K562 (cell line): ENCODE measurements around the gene SLC12A4. TPM values are rescaled to one million over a fixed set of nuclear protein-coding genes. Genes with fewer than 3 reads are reported as not detected.

Experiments
- CEBPG ChIP-seq, 3 experiments: fragments of 200-800 bp in 1 of 3; sonication (Bioruptor generic) in 1 of 3; sonication (generic) in 1 of 3; formaldehyde crosslinking in 1 of 3; IDR thresholded peaks in 2 of 3; conservative IDR thresholded peaks in 1 of 3; 2 replicates each; pipeline versions ENCODE4 v1.6.1 to v1.8.0; 2016 to 2022; ENCODE audit warnings: missing compliant biosample characterization in 2 of 3, missing genetic modification characterization in 2 of 3, mild to moderate bottlenecking in 1 of 3, missing genetic modification reagents in 1 of 3
- DPF2 ChIP-seq: fragments of 450-650 bp; IDR thresholded peaks from 2 replicates; pipeline ENCODE4 v1.6.1; 2016
- ESRRA ChIP-seq: fragments of 450-650 bp; IDR thresholded peaks from 2 replicates; pipeline ENCODE4 v1.6.1; 2014; ENCODE audit warnings: low read depth, mild to moderate bottlenecking, moderate library complexity, borderline replicate concordance
- FOXK2 ChIP-seq, 2 experiments: fragments of 450-650 bp; IDR thresholded peaks in 1 of 2; conservative IDR thresholded peaks in 1 of 2; 2 replicates each; pipeline ENCODE4 v1.6.1; 2016; ENCODE audit warnings: low read depth in 2 of 2, mild to moderate bottlenecking in 1 of 2
- MAZ ChIP-seq, 2 experiments: fragments of 450-650 bp in 1 of 2; sonication (generic) in 1 of 2; formaldehyde crosslinking; IDR thresholded peaks in 1 of 2; conservative IDR thresholded peaks in 1 of 2; 2 replicates each; pipeline versions ENCODE4 v1.4.0 to v1.5.0; 2020; ENCODE audit warnings: mild to moderate bottlenecking in 1 of 2, missing genetic modification reagents in 1 of 2
- NR2C1 ChIP-seq, 2 experiments: fragments of 450-650 bp; IDR thresholded peaks; 2 replicates each; pipeline ENCODE4 v1.6.1; 2017; ENCODE audit warnings: mild to moderate bottlenecking in 2 of 2, antibody characterized with exemption in 1 of 2, inconsistent platforms in 1 of 2, missing compliant biosample characterization in 1 of 2, missing genetic modification characterization in 1 of 2
- PML ChIP-seq: IDR thresholded peaks from 2 replicates; pipeline ENCODE4 v1.6.1; 2012; ENCODE audit warnings: low read length, inconsistent platforms
- POLR2A ChIP-seq: fragments of 450-650 bp; conservative IDR thresholded peaks from 2 replicates; pipeline ENCODE4 v1.6.1; 2016
- RCOR1 ChIP-seq, 2 experiments: IDR thresholded peaks; 2 replicates each; pipeline ENCODE4 v1.6.1; 2012; ENCODE audit warnings: low read depth in 2 of 2, low read length in 2 of 2, borderline replicate concordance in 1 of 2, improper control_type of control experiment in 1 of 2
- SAFB2 ChIP-seq: fragments of 200-400 bp; formaldehyde crosslinking; IDR thresholded peaks from 2 replicates; pipeline ENCODE4 v1.6.1; 2018; ENCODE audit warnings: borderline replicate concordance, low read length, low read depth, moderate library complexity; ENCODE audit not compliant: severe bottlenecking
- SAP30 ChIP-seq: fragments of 200-600 bp; sonication (generic); IDR thresholded peaks from 2 replicates; pipeline ENCODE4 v1.6.1; 2012; ENCODE audit warnings: borderline replicate concordance, low read depth, mild to moderate bottlenecking, moderate library complexity, low read length, control low read depth, inconsistent platforms; ENCODE audit not compliant: insufficient read depth, poor library complexity, severe bottlenecking
- SETDB1 ChIP-seq: IDR thresholded peaks from one replicate; pipeline ENCODE4 v1.6.1; 2012; ENCODE audit warnings: low read length, control low read depth, inconsistent platforms
- TAF1 ChIP-seq: IDR thresholded peaks from 2 replicates; pipeline ENCODE4 v1.6.1; 2011; ENCODE audit warnings: mild to moderate bottlenecking, low read length, moderate library complexity; ENCODE audit not compliant: insufficient read depth, control insufficient read depth, severe bottlenecking; ENCODE audit errors: extremely low read depth
- ZFP1 ChIP-seq: fragments of 450-650 bp; formaldehyde crosslinking; IDR thresholded peaks from 2 replicates; pipeline ENCODE4 v1.4.0; 2020; ENCODE audit warnings: mild to moderate bottlenecking, mixed read lengths
- ZNF764 ChIP-seq: fragments of 250-450 bp; sonication (Bioruptor Pico); IDR thresholded peaks from 2 replicates; pipeline ENCODE4 v1.4.0; 2020; ENCODE audit warnings: low read depth, mild to moderate bottlenecking, moderate library complexity
- ZNF830 ChIP-seq: fragments of 250-450 bp; sonication (Bioruptor Pico); IDR thresholded peaks from 2 replicates; pipeline ENCODE4 v1.5.0; 2021; ENCODE audit warnings: mild to moderate bottlenecking
- polyA plus RNA-seq, 8 experiments: library from polyadenylated mRNA; depleted of rRNA in 4 of 8; stranded (reverse) in 5 of 8; unstranded in 3 of 8; fragments of >200 nt; fragmentation: Nextera tagmentation in 2 of 8; fragmentation: Illumina TruSeq in 1 of 8; extraction: Ambion mirVana in 2 of 8; extraction: Trizol in 1 of 8; gene quantifications; 2 replicates each; pipeline versions ENCODE4 v1.2.1 to v1.2.3, GENCODE V29; 2011 to 2014; ENCODE audit warnings: inconsistent platforms in 1 of 8, missing spikeins in 1 of 8
- total RNA-seq, 7 experiments: library from RNA; depleted of rRNA in 6 of 7; stranded (reverse); fragments of >200 nt in 6 of 7; fragmentation: Illumina TruSeq in 2 of 7; extraction: Trizol in 2 of 7; gene quantifications; 2 replicates each; pipeline versions ENCODE4 v1.2.1 to v1.2.3, GENCODE V29; 2011 to 2021; ENCODE audit warnings: low replicate concordance in 1 of 7
- TF ChIP-seq, protein P1 (sequence below): fragments of 150-350 bp; IDR thresholded peaks from 2 replicates; pipeline ENCODE4 v1.6.1; 2014; ENCODE audit warnings: low read depth, mild to moderate bottlenecking, low read length, borderline replicate concordance
- TF ChIP-seq, protein P2 (sequence below): sonication (generic); formaldehyde crosslinking; IDR thresholded peaks from 2 replicates; pipeline ENCODE4 v1.8.0; 2022; ENCODE audit warnings: mild to moderate bottlenecking, missing genetic modification reagents

The SLC12A4 gene
- total and polyA plus RNA-seq, 9 of the 15 experiments (the other 6 are each of a cell fraction or from before 2014, with no cell fraction given), result 0.75 to 43.5 (median 15.0) TPM

DNA sequence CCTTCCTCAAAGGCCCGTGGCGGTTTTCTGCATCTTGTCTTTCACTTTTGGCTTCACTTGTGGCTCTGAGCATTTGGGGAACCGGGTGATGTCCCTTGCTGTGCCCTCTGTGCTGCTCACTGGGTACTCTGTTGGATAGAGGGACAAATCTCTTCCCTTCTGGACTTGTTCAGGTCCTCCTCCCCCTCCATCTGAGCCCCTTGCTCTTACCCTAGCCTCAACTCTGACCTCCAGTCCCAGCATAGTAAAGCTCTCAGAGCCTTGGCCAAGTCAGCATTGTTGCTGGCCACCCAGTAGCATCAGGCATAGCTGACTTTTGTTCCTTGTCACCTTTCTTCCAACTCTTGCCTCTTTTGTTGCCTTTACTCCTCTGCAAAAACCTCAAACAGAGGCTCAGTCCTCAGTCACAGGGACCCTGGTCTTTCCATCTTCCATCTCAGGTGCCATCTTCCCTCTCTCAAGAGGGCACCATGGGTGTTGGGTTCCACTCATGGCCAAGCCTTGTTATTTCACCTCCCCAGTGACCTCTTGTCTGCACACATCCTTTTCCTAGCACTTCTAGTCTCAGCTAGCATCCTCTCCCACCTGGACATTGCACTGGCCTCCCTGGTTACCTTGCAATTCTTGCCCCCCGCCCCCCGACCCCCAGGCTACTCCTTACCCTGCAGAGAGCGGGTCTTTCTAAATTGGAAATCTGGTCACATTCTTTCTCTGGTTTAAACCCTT, 31.4 kb downstream of the SLC12A4 start (continued):
- TF ChIP-seq, protein P1, sequence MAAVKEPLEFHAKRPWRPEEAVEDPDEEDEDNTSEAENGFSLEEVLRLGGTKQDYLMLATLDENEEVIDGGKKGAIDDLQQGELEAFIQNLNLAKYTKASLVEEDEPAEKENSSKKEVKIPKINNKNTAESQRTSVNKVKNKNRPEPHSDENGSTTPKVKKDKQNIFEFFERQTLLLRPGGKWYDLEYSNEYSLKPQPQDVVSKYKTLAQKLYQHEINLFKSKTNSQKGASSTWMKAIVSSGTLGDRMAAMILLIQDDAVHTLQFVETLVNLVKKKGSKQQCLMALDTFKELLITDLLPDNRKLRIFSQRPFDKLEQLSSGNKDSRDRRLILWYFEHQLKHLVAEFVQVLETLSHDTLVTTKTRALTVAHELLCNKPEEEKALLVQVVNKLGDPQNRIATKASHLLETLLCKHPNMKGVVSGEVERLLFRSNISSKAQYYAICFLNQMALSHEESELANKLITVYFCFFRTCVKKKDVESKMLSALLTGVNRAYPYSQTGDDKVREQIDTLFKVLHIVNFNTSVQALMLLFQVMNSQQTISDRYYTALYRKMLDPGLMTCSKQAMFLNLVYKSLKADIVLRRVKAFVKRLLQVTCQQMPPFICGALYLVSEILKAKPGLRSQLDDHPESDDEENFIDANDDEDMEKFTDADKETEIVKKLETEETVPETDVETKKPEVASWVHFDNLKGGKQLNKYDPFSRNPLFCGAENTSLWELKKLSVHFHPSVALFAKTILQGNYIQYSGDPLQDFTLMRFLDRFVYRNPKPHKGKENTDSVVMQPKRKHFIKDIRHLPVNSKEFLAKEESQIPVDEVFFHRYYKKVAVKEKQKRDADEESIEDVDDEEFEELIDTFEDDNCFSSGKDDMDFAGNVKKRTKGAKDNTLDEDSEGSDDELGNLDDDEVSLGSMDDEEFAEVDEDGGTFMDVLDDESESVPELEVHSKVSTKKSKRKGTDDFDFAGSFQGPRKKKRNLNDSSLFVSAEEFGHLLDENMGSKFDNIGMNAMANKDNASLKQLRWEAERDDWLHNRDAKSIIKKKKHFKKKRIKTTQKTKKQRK, result no peak
- TF ChIP-seq DPF2 (peak; percentile 31; the same call in 1 of the 2 replicates), FOXK2 (conservative IDR thresholded peaks at IDR 0.05 in 1 of 2, IDR thresholded peaks at IDR 0.05 in 1 of 2; ENCODE audit: low read depth in 2 of 2) (no peak), SAP30 (peak; percentile 13), MAZ (CRISPR knock-in tag; conservative IDR thresholded peaks at IDR 0.05 in 1 of 2, IDR thresholded peaks at IDR 0.05 in 1 of 2) (no peak), SETDB1 (no peak), SAFB2 (no peak), ZFP1 (CRISPR knock-in tag) (no peak), PML (no peak), CEBPG (CRISPR knock-in tag; IDR thresholded peaks at IDR 0.05) (no peak), CEBPG (tag; conservative IDR thresholded peaks at IDR 0.05 in 1 of 2, IDR thresholded peaks at IDR 0.05 in 1 of 2) (no peak), ZNF764 (CRISPR knock-in tag) (no peak), RCOR1 (IDR thresholded peaks at IDR 0.05; ENCODE audit: borderline replicate concordance in 1 of 2, low read depth in 2 of 2, low read length in 2 of 2) (peak in 1 of 2 experiments; percentile 9; a peak in 1 of 4 replicates), ZNF830 (CRISPR knock-in tag) (no peak), TAF1 (peak; percentile 37), POLR2A (0 out of 2 replicates have a peak, but pooled peaks have one; percentile 20), NR2C1 (IDR thresholded peaks at IDR 0.05) (no peak; the same call in 1 of the 2 replicates), NR2C1 (tag; IDR thresholded peaks at IDR 0.05) (peak; percentile 67), ESRRA (0 out of 2 replicates have a peak, but pooled peaks have one; percentile 11)
- TF ChIP-seq, protein P2, sequence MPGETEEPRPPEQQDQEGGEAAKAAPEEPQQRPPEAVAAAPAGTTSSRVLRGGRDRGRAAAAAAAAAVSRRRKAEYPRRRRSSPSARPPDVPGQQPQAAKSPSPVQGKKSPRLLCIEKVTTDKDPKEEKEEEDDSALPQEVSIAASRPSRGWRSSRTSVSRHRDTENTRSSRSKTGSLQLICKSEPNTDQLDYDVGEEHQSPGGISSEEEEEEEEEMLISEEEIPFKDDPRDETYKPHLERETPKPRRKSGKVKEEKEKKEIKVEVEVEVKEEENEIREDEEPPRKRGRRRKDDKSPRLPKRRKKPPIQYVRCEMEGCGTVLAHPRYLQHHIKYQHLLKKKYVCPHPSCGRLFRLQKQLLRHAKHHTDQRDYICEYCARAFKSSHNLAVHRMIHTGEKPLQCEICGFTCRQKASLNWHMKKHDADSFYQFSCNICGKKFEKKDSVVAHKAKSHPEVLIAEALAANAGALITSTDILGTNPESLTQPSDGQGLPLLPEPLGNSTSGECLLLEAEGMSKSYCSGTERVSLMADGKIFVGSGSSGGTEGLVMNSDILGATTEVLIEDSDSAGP, result no peak
